Measurements from ENCODE around the gene SCO2.

- TF ChIP-seq CEBPB (IDR thresholded peaks at IDR 0.05; ENCODE audit: low read depth, low read length) (no peak), CTCF (conservative IDR thresholded peaks at IDR 0.05; ENCODE audit: low read depth, low read length) (no peak), MAFK (IDR thresholded peaks at IDR 0.05; ENCODE audit: low read depth, low read length) (no peak), FOS (IDR thresholded peaks at IDR 0.05; ENCODE audit: low read depth, low read length) (no peak), CHD1 (IDR thresholded peaks at IDR 0.05; ENCODE audit: low read depth, low read length) (no peak), BHLHE40 (IDR thresholded peaks at IDR 0.05; ENCODE audit: low read depth, low read length) (no peak), POLR2A (IDR thresholded peaks at IDR 0.05; ENCODE audit: low read depth, low read length) (no peak)
Measured at GRCh38 chr22:50526834-50527801, 1.7 kb upstream of the SCO2 start.
